Body of pancreas (tissue), 4 donors: Measurements from ENCODE around the gene PTPRN2. TPM values are rescaled to one million over a fixed set of nuclear protein-coding genes. Genes with fewer than 3 reads are reported as not detected.

Experiments
- ATAC-seq: fragments of 150-250 bp; one replicate; pipeline ENCODE4 v1.9.1; 2016
- DNase-seq, 4 donors: peaks; one replicate each; pipeline ENCODE4 v3.0.0-alpha.2; 2019
- H3K27ac ChIP-seq, 4 donors: fragments of 200-600 bp; sonication (generic); 1 replicate in 3 of 4; 2 replicates in 1 of 4; pipeline versions ENCODE4 v1.5.1 to v1.6.1; 2016 to 2019; ENCODE audit warnings: mild to moderate bottlenecking in 1 of 4, mixed read lengths in 1 of 4, moderate library complexity in 1 of 4
- H3K27me3 ChIP-seq, 2 donors: fragments of 200-600 bp; sonication (generic); one replicate each; pipeline ENCODE4 v1.6.0; 2016; ENCODE audit warnings: mild to moderate bottlenecking in 1 of 2
- H3K36me3 ChIP-seq, 2 donors: fragments of 200-600 bp; sonication (generic); replicated peaks in 1 of 2; 2 replicates each; pipeline ENCODE4 v1.5.1; 2016; ENCODE audit warnings: low read depth in 2 of 2; ENCODE audit not compliant: insufficient read depth in 1 of 2
- H3K4me1 ChIP-seq: fragments of 200-600 bp; sonication (generic); one replicate; pipeline ENCODE4 v1.6.0; 2016
- H3K4me3 ChIP-seq, 2 donors: fragments of 200-600 bp; sonication (generic); 1 replicate in 1 of 2; 2 replicates in 1 of 2; pipeline ENCODE4 v1.5.1; 2016 to 2019
- H3K9me3 ChIP-seq, 3 donors: fragments of 200-600 bp; sonication (generic); 1 replicate in 2 of 3; 2 replicates in 1 of 3; pipeline ENCODE4 v1.5.1; 2016
- CTCF ChIP-seq, 7 experiments: fragments of 450-650 bp in 4 of 7; fragments of 200-600 bp in 3 of 7; sonication (generic) in 3 of 7; IDR thresholded peaks; one replicate each; pipeline ENCODE4 v1.5.1; 2016 to 2019; ENCODE audit warnings: antibody characterized with exemption in 7 of 7
- POLR2A ChIP-seq, 3 donors: fragments of 450-650 bp; IDR thresholded peaks; one replicate each; pipeline ENCODE4 v1.6.1; 2016; ENCODE audit warnings: antibody characterized with exemption in 3 of 3, mild to moderate bottlenecking in 2 of 3
- WGBS, 2 donors: methylation state at CpG; one replicate each; pipeline ENCODE4 v1.1.5; 2017; 5-methylcytosine and 5-hydroxymethylcytosine counted together
- intact Hi-C: fragments of 100-400 bp; cut with DNase I; formaldehyde crosslinking; loops from one replicate; pipeline ENCODE4 v1.15.1; 2023
- total RNA-seq, 2 donors: library from RNA; depleted of rRNA; stranded (reverse); fragments of >200 nt; gene quantifications; one replicate each; pipeline ENCODE4 v1.1.0, GENCODE V29; 2016

PTPRN2 gene
- total RNA-seq, 2 donors from 2014 or later, result 31.6 to 76.1 TPM

DNA sequence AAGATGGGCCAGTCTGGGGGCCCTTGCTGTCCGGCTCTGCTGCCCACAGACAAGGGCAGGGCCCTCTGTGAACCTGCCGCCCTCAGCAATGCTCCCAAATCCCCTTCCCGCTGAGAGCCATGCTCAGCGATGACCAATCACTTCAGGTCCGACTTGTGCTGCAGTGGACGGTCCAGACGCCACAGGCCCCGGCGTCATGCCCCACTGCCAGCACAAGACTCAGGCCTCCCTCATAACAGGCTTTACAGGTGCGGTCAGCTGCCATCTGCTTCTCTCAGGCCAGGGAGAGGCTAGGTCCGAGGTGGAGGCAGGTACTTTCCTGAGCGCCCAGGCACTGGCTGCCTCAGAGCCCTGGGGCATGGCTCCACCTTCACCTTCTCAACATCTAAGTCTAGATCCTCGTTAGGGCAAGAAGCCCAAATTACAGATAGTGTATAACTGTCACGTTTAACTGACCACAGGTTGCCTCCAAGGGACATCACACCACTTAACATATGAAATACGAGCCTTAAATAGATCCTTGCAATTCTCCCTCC lies 393.2 kb downstream of the PTPRN2 start:
- WGBS, 2 donors, result 88 to 89% methylated on average over 8 to 15 of the region's 15 CpGs
- DNase-seq (no peak), ATAC-seq (no peak)

DNA sequence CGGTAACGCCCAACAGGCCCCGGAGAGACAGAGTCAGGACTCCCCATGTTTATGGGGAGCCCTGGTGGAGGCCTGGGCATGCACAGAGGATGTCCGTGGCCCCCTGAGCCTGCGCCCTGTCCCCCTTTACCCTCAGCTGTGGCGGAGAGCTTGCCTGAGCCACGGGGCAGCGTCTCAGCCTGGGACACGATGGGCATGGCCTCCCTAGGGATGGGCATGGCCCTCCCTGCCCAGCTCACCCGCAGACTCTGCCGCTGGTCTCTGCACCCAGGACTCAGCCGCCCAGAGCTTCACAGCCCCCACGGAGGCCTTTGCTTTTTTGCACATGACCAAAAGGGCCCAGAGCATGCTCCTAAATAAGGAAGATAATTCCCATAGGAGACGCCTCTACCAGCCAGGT lies 394.2 kb downstream of the PTPRN2 start:
- WGBS, 2 donors, result 94 to 97% methylated on average over 14 of the region's 14 CpGs

More for the DNA sequence above, 393.2 kb downstream of the PTPRN2 start:
- no peak overlapping the region for H3K4me3 ChIP-seq
- no peak overlapping the region for H3K27ac ChIP-seq
- no peaks in the 10 kb centered on the region for H3K36me3 ChIP-seq
- peaks cover 0 to 6% (median 0%) of the 10 kb centered on the region in 3 donors for H3K9me3 ChIP-seq
- no peaks in the 10 kb centered on the region for H3K4me1 ChIP-seq
- TF ChIP-seq POLR2A (IDR thresholded peaks at IDR 0.05) (no peak), CTCF (IDR thresholded peaks at IDR 0.05) (no peak)
- intact Hi-C loops, result no loop called here
- H3K27me3 ChIP-seq, result no peaks in the 10 kb centered on the region

DNA sequence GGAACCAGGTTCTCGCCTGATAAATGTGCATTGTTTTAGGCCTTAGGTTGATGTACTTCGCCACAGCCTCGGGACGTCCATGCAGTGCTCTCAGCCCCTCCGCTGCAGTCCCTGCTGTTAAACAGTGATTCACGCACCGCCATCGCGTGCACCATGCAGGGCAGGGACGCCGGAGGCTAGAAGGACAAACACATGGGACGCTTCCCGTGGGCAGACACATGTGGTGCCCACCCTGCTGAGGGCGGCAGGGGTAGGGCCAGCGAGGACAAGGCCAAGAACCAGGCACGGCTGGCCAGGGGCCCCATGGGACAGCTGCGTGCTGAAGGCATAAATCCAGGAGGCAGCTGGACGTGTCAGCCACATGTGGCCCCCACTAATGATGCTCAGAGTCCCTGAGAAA lies 394.7 kb downstream of the PTPRN2 start:
- Histone ChIP-seq H3K36me3 (no peaks in the 10 kb centered on the region), H3K4me1 (no peaks in the 10 kb centered on the region), H3K9me3 (peaks cover 0 to 6% (median 0%) of the 10 kb centered on the region in 3 donors), H3K27ac (no peak overlapping the region), H3K27me3 (no peaks in the 10 kb centered on the region), H3K4me3 (no peak overlapping the region)
- DNase-seq (no peak), ATAC-seq (no peak)
- TF ChIP-seq POLR2A (IDR thresholded peaks at IDR 0.05) (no peak), CTCF (IDR thresholded peaks at IDR 0.05) (no peak)
- intact Hi-C loops, result no loop called here
- 60 to 89% methylated on average over 1 to 18 of the region's 18 CpGs for WGBS, 2 donors

More for the DNA sequence above, 394.2 kb downstream of the PTPRN2 start:
- Histone ChIP-seq H3K27ac (no peak overlapping the region), H3K36me3 (no peaks in the 10 kb centered on the region), H3K4me3 (no peak overlapping the region), H3K4me1 (no peaks in the 10 kb centered on the region), H3K9me3 (peaks cover 0 to 6% (median 0%) of the 10 kb centered on the region in 3 donors), H3K27me3 (no peaks in the 10 kb centered on the region)
- no peak for ATAC-seq
- intact Hi-C loops, result no loop called here
- no peak for TF ChIP-seq CTCF (IDR thresholded peaks at IDR 0.05)
- no peak for TF ChIP-seq POLR2A (IDR thresholded peaks at IDR 0.05)
- no peak for DNase-seq

DNA sequence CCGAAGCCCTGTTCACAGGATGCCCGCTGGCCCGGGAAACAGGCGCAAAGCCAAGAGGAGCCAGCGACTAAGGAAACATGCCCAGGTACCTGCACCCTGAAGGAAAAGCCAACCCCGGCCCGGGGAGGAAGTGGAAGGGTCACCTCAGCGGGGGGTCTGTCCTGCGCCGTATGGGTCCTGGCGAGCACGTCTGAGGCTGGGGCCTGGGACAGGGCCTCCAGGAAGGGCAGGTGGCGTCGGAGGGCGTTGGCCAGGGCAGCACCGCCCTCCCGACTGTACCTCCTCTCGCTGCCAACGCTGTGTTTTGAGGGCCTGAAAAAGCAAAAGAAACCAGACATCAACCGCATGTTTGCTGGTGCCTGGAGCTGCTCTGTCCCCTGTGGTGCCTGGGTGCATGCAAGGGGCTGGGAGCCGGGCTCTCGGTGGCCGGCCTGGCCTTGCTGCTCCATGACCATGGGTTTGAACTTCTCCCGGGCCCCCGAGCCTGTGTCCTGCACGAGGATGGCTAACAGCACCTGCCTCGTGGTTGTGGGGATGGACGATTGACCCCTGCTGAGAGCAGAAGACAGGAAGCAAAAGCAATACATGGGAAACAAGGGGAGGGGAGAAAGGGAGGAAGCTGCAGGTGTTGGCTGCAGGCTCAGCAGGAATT lies 395.3 kb downstream of the PTPRN2 start:
- intact Hi-C loops, result no loop called here
- H3K27ac ChIP-seq, result no peak overlapping the region
- peaks cover 0 to 6% (median 0%) of the 10 kb centered on the region in 3 donors for H3K9me3 ChIP-seq
- whole genome bisulfite sequencing, 2 donors, result 91 to 93% methylated on average over 22 to 25 of the region's 28 CpGs
- H3K36me3 ChIP-seq, result no peaks in the 10 kb centered on the region
- no peaks in the 10 kb centered on the region for H3K27me3 ChIP-seq
- H3K4me1 ChIP-seq, result no peaks in the 10 kb centered on the region
- H3K4me3 ChIP-seq, result no peak overlapping the region
- no peak for ATAC-seq
- no peak for TF ChIP-seq POLR2A (IDR thresholded peaks at IDR 0.05)
- TF ChIP-seq CTCF (IDR thresholded peaks at IDR 0.05), result no peak
- DNase-seq, result no peak

GRCh38 chr7:158191671-158192070 lies 396.0 kb downstream of the PTPRN2 start:
- Histone ChIP-seq H3K4me1 (no peaks in the 10 kb centered on the region), H3K27ac (no peak overlapping the region), H3K27me3 (no peaks in the 10 kb centered on the region), H3K9me3 (peaks cover 0 to 6% (median 0%) of the 10 kb centered on the region in 3 donors), H3K4me3 (no peak overlapping the region), H3K36me3 (no peaks in the 10 kb centered on the region)
- DNase-seq, result no peak
- intact Hi-C loops, result no loop called here
- WGBS, 2 donors, result 90 to 96% methylated on average over 7 to 8 of the region's 8 CpGs
- ATAC-seq, result no peak
- TF ChIP-seq CTCF (IDR thresholded peaks at IDR 0.05) (no peak), POLR2A (IDR thresholded peaks at IDR 0.05) (no peak)
